ENCODE measurements around the gene DBR1. TPM values are rescaled to one million over a fixed set of nuclear protein-coding genes. Genes with fewer than 3 reads are reported as not detected.
A peak's percentile ranks its signal among the peaks of the same experiment; 100 is the strongest.

Gene DBR1
- total RNA-seq, 1 donor from 2014 or later = 2.0 TPM

GRCh38 chr3:138186803-138187295, 12.1 kb upstream of the DBR1 start:
- H3K4me3 ChIP-seq = peak overlapping the region; percentile 95 to 100
- H3K27ac ChIP-seq = peak overlapping the region; percentile 97 to 100
- H3K9me3 ChIP-seq = no peaks in the 10 kb centered on the region
- DNase-seq (ENCODE audit: low spot score in 2 of 2) = peak; percentile 58 to 95
- H3K4me1 ChIP-seq = peaks cover 2 to 24% of the 10 kb centered on the region in 2 donors
- intact Hi-C loops (cut with DNase I) = loop anchor here (1.0 to 10.0 kb wide), 7 partner anchors 13 to 738 kb away; partner anchors contain the start of genes CEP70, DBR1, DZIP1L and MRAS
- H3K27me3 ChIP-seq = no peaks in the 10 kb centered on the region
- no peak for TF ChIP-seq CTCF (IDR thresholded peaks at IDR 0.05)
- H3K36me3 ChIP-seq = peaks cover 0 to 14% of the 10 kb centered on the region in 2 donors

GRCh38 chr3:138186221-138186620, 11.5 kb upstream of the DBR1 start:
- peaks cover 2 to 24% of the 10 kb centered on the region in 2 donors for H3K4me1 ChIP-seq
- H3K27ac ChIP-seq = peak overlapping the region in 1 of 2 donors; percentile 97
- H3K27me3 ChIP-seq = no peaks in the 10 kb centered on the region
- DNase-seq (ENCODE audit: low spot score in 2 of 2) = no peak
- peak overlapping the region; percentile 95 to 100 for H3K4me3 ChIP-seq
- TF ChIP-seq CTCF (IDR thresholded peaks at IDR 0.05) = no peak
- peaks cover 0 to 10% of the 10 kb centered on the region in 2 donors for H3K36me3 ChIP-seq
- intact Hi-C loops (cut with DNase I) = loop anchor here (5.0 to 10.0 kb wide), 5 partner anchors 69 to 739 kb away; partner anchors contain the start of genes CEP70, DZIP1L, NME9 and PIK3CB
- H3K9me3 ChIP-seq = no peaks in the 10 kb centered on the region

- peaks cover 2 to 16% of the 10 kb centered on the region in 2 donors for H3K4me1 ChIP-seq
- DNase-seq (ENCODE audit: low spot score in 2 of 2) = no peak
- no peaks in the 10 kb centered on the region for H3K9me3 ChIP-seq
- intact Hi-C loops (cut with DNase I) = loop anchor here (5.0 to 10.0 kb wide), 5 partner anchors 68 to 740 kb away; partner anchors contain the start of genes CEP70, DZIP1L, NME9 and PIK3CB
- H3K4me3 ChIP-seq = no peak overlapping the region
- no peak overlapping the region for H3K27ac ChIP-seq
- no peak for TF ChIP-seq CTCF (IDR thresholded peaks at IDR 0.05)
- no peaks in the 10 kb centered on the region for H3K27me3 ChIP-seq
- H3K36me3 ChIP-seq = no peaks in the 10 kb centered on the region
Observed at GRCh38 chr3:138184994-138185393, 10.3 kb upstream of the DBR1 start.

DNA sequence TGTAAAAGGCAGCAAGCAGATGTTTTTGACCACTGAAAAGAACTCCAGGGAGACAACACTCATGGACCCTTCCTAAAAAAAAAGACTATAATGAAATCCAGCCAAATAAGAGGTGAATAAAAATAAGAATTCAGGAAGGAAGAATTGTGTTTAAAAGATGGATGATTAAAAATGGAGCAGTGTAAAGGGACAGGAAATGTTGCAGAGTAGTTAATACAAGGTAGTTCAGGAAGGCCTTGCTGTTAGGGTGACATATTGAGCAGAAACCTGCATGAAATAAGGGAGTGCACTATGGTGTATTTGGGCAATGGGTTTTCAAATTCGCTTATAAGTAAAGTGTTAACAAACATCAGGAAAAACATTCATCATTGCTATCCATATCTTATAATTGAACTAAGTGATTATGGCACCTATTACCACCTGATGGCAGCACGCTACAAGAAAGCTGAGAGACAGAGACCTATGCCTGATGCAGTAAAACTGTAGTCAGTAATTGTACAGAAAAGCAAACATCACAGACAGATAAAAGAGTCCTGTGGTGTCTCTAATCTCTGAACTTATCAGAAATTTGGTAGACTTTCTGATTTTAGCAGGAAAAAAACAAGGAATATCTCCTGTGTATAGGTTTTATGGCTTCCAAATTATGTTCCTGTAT, 5.8 kb upstream of the DBR1 start:
- no peaks in the 10 kb centered on the region for H3K4me1 ChIP-seq
- TF ChIP-seq CTCF (IDR thresholded peaks at IDR 0.05) = peak in 1 of 3 experiments; percentile 28
- no peak overlapping the region for H3K27ac ChIP-seq
- H3K36me3 ChIP-seq = no peaks in the 10 kb centered on the region
- intact Hi-C loops (cut with DNase I) = loop anchor here (10.0 kb wide), 2 partner anchors 654 to 744 kb away; partner anchors contain the start of gene PIK3CB
- H3K4me3 ChIP-seq = no peak overlapping the region
- DNase-seq (ENCODE audit: low spot score in 2 of 2) = no peak
- H3K9me3 ChIP-seq = no peaks in the 10 kb centered on the region
- H3K27me3 ChIP-seq = no peaks in the 10 kb centered on the region

DNA sequence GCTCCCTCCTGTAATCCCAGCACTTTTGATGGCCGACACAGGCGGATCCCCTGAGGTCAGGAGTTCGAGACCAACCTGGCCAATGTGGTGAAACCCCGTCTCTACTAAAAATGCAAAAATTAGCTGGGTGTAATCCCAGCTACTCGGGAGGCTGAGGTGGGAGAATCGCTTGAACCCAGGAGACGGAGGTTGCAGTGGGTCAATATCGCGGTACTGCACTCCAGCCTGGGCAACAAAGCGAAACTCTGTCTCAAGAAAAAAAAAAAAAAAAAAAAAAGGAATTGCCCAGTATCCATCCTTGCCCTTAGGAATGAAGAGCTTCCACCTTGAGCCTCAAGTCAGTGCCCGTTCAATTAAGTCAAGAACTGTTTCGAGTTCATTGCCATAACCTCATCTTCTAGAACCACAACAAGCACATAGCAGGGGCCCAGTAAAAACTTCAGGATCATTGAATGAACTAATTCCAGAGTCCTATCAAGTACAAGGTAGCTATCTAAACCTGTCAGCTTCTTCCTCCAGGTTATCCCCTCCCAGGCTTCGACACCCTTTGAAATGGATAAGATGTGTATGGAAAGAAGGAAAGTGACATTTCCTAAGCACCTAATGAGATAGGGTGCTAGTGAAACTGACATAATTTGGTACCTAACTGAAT, 826 bp downstream of the DBR1 start:
- Histone ChIP-seq H3K4me3 (peak overlapping the region; percentile 62 to 70), H3K4me1 (peaks cover 5 to 13% of the 10 kb centered on the region in 2 donors), H3K27me3 (no peaks in the 10 kb centered on the region), H3K27ac (peak overlapping the region; percentile 53 to 71), H3K9me3 (no peaks in the 10 kb centered on the region), H3K36me3 (peaks cover 11 to 14% of the 10 kb centered on the region in 2 donors)
- intact Hi-C loops (cut with DNase I) = loop anchor here (1.0 to 5.0 kb wide), 3 partner anchors 13 to 107 kb away; partner anchors contain the start of gene ARMC8
- TF ChIP-seq CTCF (IDR thresholded peaks at IDR 0.05) = no peak
- DNase-seq (ENCODE audit: low spot score in 2 of 2) = no peak

Data from ascending aorta (tissue), 2 donors.